Epithelial cell of esophagus (primary cell): ENCODE results near the gene STXBP2.

Experiments used
- DNase-seq: peaks from one replicate; pipeline ENCODE4 v3.0.0; 2010; ENCODE audit warnings: low read depth
- H3K4me3 ChIP-seq: 2 replicates; pipeline ENCODE4 v1.5.1; 2011; ENCODE audit warnings: mild to moderate bottlenecking, low read length, control low read depth
- CTCF ChIP-seq: IDR thresholded peaks from 2 replicates; pipeline ENCODE4 v1.5.1; 2011; ENCODE audit warnings: low read depth, mild to moderate bottlenecking, low read length, control low read depth, inconsistent platforms; ENCODE audit not compliant: insufficient read depth; ENCODE audit errors: missing control alignments

Gene STXBP2

DNA sequence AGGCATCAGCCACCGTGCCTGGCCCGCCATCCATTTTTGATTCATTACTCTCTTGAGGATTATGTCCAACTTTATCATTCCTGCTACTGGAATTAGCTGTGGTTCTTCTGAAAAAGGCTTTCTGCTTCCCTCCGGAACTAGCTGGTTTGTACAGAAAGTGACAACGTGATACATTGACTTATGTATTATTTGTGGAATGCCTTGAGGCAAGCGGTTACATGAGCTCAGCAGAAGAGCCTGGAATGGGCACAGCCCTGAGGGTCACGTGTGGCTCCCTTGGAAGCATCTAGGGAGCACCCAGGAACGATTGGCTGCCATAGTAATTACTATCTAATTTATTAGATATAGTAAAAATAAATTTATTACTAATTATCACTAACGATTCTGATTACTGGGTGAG, 17.5 kb downstream of the STXBP2 start:
- peak; percentile 33 for DNase-seq
- TF ChIP-seq CTCF, result no peak
- no peak overlapping the region for H3K4me3 ChIP-seq

DNA sequence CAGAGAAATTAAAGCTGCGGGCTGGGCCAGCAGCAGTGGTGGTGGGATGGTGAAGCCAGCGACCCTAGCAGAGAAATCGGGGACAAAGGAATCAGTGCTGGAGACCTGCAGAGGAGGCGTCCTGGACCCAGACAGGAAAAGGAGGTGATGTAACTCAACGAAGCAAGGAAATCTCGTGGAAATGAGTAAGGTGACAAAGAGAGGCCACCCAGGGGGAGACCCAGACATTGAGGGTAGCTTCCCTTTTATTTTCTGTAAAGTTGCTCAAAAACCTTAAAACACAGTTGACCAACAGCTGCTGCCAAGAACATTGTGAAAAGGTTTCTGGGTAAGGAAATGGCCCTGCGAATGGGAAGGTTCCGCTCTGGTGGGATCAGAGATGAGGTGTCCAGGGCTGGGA, 18.7 kb downstream of the STXBP2 start:
- DNase-seq, result no peak
- no peak overlapping the region for H3K4me3 ChIP-seq
- TF ChIP-seq CTCF, result no peak

DNA sequence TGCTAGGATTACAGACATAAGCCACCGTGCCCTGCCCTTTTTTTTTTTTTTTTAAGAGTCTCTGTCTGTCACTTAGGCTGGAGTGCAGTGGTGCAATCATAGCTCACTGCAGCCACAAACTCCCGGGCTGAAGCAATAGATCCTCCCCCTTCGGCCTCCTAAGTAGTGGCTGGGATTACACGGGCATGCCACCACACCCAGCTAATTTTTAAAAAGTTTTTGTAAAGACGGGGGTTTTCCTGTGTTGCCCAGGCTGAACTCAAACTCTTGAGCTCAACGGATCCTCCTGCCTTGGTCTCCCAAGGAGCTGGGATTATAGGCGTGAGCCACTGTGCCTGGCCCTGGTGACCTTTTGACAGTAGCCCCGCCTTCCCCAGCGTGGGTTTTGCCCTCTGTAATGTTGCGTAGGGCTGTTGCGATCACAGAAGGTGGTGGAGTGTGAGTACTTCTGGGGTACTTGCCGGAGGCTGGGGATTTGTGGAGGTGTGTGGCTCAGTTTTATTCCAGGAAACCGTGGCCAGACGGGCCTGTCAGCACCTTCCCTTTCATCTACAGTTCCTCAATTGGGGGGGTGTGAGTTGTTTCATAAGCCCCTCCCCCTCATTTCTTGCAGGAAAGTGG, 20.3 kb downstream of the STXBP2 start:
- peak; percentile 37 for DNase-seq
- H3K4me3 ChIP-seq, result no peak overlapping the region
- no peak for TF ChIP-seq CTCF

DNA sequence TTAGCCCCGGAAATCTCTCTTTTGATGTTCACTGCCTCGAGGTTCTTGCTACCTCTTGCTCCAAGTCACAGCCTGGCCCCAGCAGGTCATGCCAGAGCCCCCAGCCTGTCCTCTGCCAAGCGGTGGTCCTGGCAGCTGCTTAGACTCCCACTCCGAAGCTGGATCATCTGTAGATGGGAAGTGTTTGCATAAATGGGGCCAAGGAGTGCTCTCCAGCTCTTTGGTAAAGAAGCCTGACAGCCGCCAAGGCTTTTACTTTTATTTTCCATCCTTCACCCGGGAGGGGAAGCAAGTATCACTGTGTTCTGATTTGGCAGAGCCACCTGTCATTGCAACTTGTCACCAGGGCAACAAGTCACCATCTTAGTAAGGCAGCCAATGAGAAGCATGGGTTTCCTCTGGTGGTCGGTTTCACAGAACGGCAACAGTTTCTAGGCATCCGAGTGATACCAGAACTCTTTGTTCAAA, 21.3 kb downstream of the STXBP2 start:
- TF ChIP-seq CTCF, result no peak
- H3K4me3 ChIP-seq, result no peak overlapping the region
- no peak for DNase-seq

- H3K4me3 ChIP-seq, result no peak overlapping the region
- TF ChIP-seq CTCF, result no peak
- DNase-seq, result no peak
Observed at GRCh38 chr19:7661744-7662538, 25.0 kb downstream of the STXBP2 start.

DNA sequence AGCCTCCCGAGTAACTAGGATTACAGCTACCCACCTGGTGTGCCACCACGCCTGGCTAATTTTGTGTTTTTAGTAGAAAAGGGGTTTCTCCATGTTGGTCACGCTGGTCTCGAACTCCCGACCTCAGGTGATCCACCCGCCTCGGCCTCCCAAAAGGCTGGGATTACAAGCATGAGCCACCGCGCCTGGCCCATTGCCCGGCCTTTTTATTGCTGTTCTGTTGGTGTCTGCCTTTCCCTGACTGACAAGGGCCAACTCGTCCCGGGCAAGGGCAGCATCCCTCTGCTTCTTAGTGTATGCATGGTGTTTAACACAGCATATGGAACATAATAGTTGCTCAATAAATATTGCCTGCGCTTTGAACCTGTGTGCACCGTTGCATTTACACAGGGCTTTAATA, 25.7 kb downstream of the STXBP2 start:
- H3K4me3 ChIP-seq, result no peak overlapping the region
- DNase-seq, result no peak
- no peak for TF ChIP-seq CTCF
